ENCODE measurements around the gene SLAIN2. TPM values are rescaled to one million over a fixed set of nuclear protein-coding genes. Genes with fewer than 3 reads are reported as not detected.

Gene SLAIN2
- total and polyA plus RNA-seq, 12 donors = 7.5 to 181 (median 46.6) TPM

DNA sequence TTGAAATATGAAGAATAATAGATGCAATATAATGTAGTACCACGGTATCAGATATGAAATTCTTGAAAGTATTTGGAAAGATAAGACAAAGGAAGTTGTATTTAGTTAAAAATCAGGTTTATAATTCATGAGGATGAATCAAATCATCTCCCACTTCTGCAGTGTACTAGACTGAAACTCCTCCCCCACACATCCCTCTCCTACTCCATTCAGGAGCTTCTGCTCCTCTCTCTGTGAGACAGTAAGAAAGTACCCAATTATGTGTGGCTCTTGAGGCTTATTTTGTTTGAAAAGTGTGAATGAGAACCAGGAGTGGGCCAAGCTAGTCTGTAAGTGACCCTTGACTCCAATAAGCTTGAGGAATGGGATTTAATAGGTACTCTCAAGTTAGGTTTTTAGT lies 9.5 kb downstream of the SLAIN2 start:
- WGBS, 4 donors = 88 to 97% (median 94%) methylated on average over 1 of the region's 1 CpG

DNA sequence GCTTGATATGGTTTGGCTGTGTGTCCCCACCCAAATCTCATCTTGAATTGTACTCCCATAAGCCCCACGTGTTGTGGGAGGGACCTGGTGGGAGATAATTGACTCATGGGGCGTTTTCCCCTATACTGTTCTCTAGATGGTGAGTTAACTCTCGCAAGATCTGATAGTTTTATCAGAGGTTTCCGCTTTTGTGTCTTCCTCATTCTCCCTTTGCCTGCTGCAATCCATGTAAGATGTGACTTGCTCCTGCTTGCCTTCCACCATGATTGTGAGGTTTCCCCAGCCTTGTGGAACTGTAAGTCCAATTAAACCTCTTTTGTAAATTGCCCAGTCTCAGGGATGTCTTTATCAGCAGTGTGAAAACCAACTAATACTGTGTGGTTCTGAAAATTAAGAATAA lies 11.5 kb downstream of the SLAIN2 start:
- Histone ChIP-seq H3K9me3 (replicated peaks in 1 of 3) (no peaks in the 10 kb centered on the region), H3K27me3 (no peaks in the 10 kb centered on the region), H3K4me3 (no peak overlapping the region), H3K4me1 (replicated peaks in 1 of 2) (peaks cover 0 to 23% of the 10 kb centered on the region in 2 donors), H3K36me3 (replicated peaks in 1 of 2) (no peaks in the 10 kb centered on the region), H3K27ac (no peak overlapping the region)
- TF ChIP-seq CTCF (IDR thresholded peaks at IDR 0.05) (no peak), POLR2A (IDR thresholded peaks at IDR 0.05) (no peak)
- DNase-seq = no peak
- WGBS, 4 donors = 91 to 94% (median 93%) methylated on average over 4 of the region's 4 CpGs
- intact Hi-C loops (cut with DNase I) = no loop called here

More for the DNA sequence above, 9.5 kb downstream of the SLAIN2 start:
- Histone ChIP-seq H3K36me3 (replicated peaks in 1 of 2) (no peaks in the 10 kb centered on the region), H3K27me3 (no peaks in the 10 kb centered on the region), H3K4me3 (no peak overlapping the region), H3K9me3 (replicated peaks in 1 of 3) (no peaks in the 10 kb centered on the region), H3K27ac (no peak overlapping the region), H3K4me1 (replicated peaks in 1 of 2) (peaks cover 6 to 18% of the 10 kb centered on the region in 2 donors)
- intact Hi-C loops (cut with DNase I) = no loop called here
- no peak for TF ChIP-seq CTCF (IDR thresholded peaks at IDR 0.05)
- no peak for TF ChIP-seq POLR2A (IDR thresholded peaks at IDR 0.05)
- no peak for DNase-seq

DNA sequence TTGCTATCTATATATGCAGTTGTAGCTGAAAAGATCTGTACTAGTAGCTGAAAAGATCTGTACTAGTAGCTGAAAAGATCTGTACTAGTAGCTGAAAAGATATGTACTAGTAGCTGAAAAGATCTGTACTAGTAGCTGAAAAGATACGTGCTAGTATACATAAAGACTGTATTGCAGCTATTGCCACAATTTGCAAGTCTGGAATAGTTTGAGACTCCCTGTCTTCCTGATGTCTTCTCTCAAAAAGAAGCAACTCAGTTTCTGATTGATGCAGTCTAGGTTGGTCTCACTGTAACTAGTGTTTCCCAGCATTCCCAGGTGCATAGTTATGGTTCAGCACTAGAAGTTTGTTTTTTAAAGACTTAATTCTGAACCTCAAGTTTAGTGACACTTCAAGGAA lies 15.0 kb downstream of the SLAIN2 start:
- TF ChIP-seq CTCF (IDR thresholded peaks at IDR 0.05) (no peak), POLR2A (IDR thresholded peaks at IDR 0.05) (no peak)
- intact Hi-C loops (cut with DNase I) = no loop called here
- H3K9me3 ChIP-seq (replicated peaks in 1 of 3) = no peaks in the 10 kb centered on the region
- 84 to 86% (median 85%) methylated on average over 1 of the region's 1 CpG for WGBS, 4 donors
- no peak overlapping the region for H3K4me3 ChIP-seq
- no peaks in the 10 kb centered on the region for H3K36me3 ChIP-seq (replicated peaks in 1 of 2)
- DNase-seq = no peak
- peaks cover 0 to 35% of the 10 kb centered on the region in 2 donors for H3K4me1 ChIP-seq (replicated peaks in 1 of 2)
- no peaks in the 10 kb centered on the region for H3K27me3 ChIP-seq
- no peak overlapping the region for H3K27ac ChIP-seq

DNA sequence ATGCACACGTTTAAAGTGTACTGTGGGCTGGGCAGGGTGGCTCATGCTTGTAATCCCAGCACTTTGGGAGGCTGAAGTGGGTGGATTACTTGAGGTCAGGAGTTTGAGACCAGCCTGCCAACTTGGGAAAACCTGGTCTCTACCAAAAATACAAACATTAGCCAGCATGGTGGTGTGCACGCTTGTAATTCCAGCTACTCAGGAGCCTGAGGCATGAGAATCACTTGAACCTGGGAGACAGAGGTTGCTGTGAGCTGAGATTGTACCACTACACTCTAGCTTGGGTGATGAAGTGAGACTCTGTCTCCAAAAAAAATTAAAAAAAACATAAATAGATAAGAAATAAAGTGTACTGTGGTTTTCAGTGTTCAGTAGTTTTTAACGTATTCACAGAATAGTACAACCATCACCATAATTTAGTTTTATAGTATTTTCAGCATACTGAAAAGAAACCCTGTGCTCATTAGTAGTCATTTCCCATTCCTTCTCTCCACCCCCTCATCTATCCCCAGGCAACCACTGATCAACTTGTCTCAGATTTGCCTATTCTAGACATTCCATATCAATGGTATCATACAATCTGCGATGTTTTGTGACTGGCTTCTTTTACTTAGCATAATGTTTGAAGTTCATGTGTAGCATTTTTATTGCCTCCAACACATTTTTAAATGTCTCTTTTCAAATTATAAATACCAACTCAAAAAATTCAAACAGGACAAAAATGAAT lies 19.1 kb downstream of the SLAIN2 start:
- Histone ChIP-seq H3K36me3 (replicated peaks in 1 of 2) (no peaks in the 10 kb centered on the region), H3K27me3 (no peaks in the 10 kb centered on the region), H3K4me1 (replicated peaks in 1 of 2) (peaks cover 0 to 32% of the 10 kb centered on the region in 2 donors), H3K9me3 (replicated peaks in 1 of 3) (no peaks in the 10 kb centered on the region), H3K4me3 (no peak overlapping the region), H3K27ac (no peak overlapping the region)
- intact Hi-C loops (cut with DNase I) = no loop called here
- TF ChIP-seq POLR2A (IDR thresholded peaks at IDR 0.05) = no peak
- TF ChIP-seq CTCF (IDR thresholded peaks at IDR 0.05) = no peak
- no peak for DNase-seq
- 70 to 76% (median 74%) methylated on average over 4 of the region's 4 CpGs for WGBS, 4 donors
